HUES64 (cell line): ENCODE measurements around the gene INHA.
A peak's percentile ranks its signal among the peaks of the same experiment; 100 is the strongest.

Experiments
- H3K27ac ChIP-seq: 2 replicates; pipeline ENCODE4 v1.7.0; 2013; ENCODE audit warnings: low read depth, low read length, inconsistent platforms
- H3K27me3 ChIP-seq: 2 replicates; pipeline ENCODE4 v1.6.1; 2013; ENCODE audit warnings: mild to moderate bottlenecking, low read length; ENCODE audit not compliant: insufficient read depth
- H3K36me3 ChIP-seq: 2 replicates; pipeline ENCODE4 v1.6.1; 2013; ENCODE audit warnings: mild to moderate bottlenecking, low read length; ENCODE audit not compliant: insufficient read depth
- H3K4me1 ChIP-seq: 2 replicates; pipeline ENCODE4 v1.6.1; 2013; ENCODE audit warnings: mild to moderate bottlenecking, low read length, moderate library complexity; ENCODE audit not compliant: insufficient read depth
- H3K4me3 ChIP-seq: 2 replicates; pipeline ENCODE4 v1.5.1; 2013; ENCODE audit warnings: mild to moderate bottlenecking, low read length, moderate library complexity
- H3K9ac ChIP-seq: 2 replicates; pipeline ENCODE4 v1.6.1; 2013; ENCODE audit warnings: mild to moderate bottlenecking, low read depth, low read length
- H3K9me3 ChIP-seq: 2 replicates; pipeline ENCODE4 v1.6.1; 2013; ENCODE audit warnings: low read depth, low read length; ENCODE audit not compliant: insufficient read depth
- WGBS: fragments of 150-250, 120-280 bp; methylation state at CpG from one replicate; pipeline ENCODE4 v1.1.7; 2013; ENCODE audit warnings: missing lambda C conversion rate; 5-methylcytosine and 5-hydroxymethylcytosine counted together

Gene INHA

DNA sequence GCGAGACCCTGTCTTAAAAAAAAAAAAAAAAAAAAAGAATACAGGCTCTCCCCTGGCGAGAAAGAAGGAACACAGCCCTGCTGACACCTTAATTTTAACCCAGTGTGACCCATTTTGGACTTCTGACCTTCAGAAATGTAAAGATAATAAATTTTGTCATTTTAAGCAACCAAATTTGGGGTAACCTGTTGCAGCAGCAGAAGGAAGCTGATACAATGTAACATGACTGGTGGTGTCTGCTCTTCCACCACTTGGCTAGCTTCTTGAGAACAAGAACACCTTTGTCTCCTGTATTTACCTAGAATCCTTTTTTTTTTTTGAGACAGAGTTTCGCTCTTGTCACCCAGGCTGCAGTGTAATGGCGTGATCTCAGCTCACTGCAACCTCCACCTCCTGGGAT, 19.0 kb downstream of the INHA start:
- Histone ChIP-seq H3K27me3 (peaks cover 2% of the 10 kb centered on the region; the same call in 1 of the 2 replicates), H3K4me3 (no peak overlapping the region), H3K9ac (no peak overlapping the region), H3K4me1 (peaks cover 8% of the 10 kb centered on the region; the same call in 1 of the 2 replicates), H3K27ac (no peak overlapping the region), H3K9me3 (no peaks in the 10 kb centered on the region), H3K36me3 (no peaks in the 10 kb centered on the region)
- WGBS: 54% methylated on average over 4 of the region's 4 CpGs

GRCh38 chr2:219592736-219593135, 20.6 kb downstream of the INHA start:
- Histone ChIP-seq H3K4me1 (peaks cover 18% of the 10 kb centered on the region), H3K9ac (0 out of 2 replicates have a peak overlapping the region, but pooled peaks have one; percentile 36), H3K4me3 (no peak overlapping the region), H3K27ac (no peak overlapping the region), H3K27me3 (no peaks in the 10 kb centered on the region), H3K9me3 (no peaks in the 10 kb centered on the region), H3K36me3 (no peaks in the 10 kb centered on the region)
- WGBS: 89% methylated on average over 6 of the region's 6 CpGs

GRCh38 chr2:219593154-219593553, 21.0 kb downstream of the INHA start:
- no peaks in the 10 kb centered on the region for H3K27me3 ChIP-seq
- H3K4me1 ChIP-seq: peaks cover 18% of the 10 kb centered on the region
- no peaks in the 10 kb centered on the region for H3K9me3 ChIP-seq
- H3K36me3 ChIP-seq: no peaks in the 10 kb centered on the region
- 89% methylated on average over 2 of the region's 2 CpGs for whole genome bisulfite sequencing
- H3K9ac ChIP-seq: no peak overlapping the region
- H3K4me3 ChIP-seq: no peak overlapping the region
- no peak overlapping the region for H3K27ac ChIP-seq

- H3K27ac ChIP-seq: peak overlapping the region; percentile 53
- no peak overlapping the region for H3K4me3 ChIP-seq
- H3K27me3 ChIP-seq: no peaks in the 10 kb centered on the region
- no peaks in the 10 kb centered on the region for H3K36me3 ChIP-seq
- H3K9me3 ChIP-seq: no peaks in the 10 kb centered on the region
- no peak overlapping the region for H3K9ac ChIP-seq
- 65% methylated on average over 2 of the region's 3 CpGs for WGBS
- peaks cover 18% of the 10 kb centered on the region for H3K4me1 ChIP-seq
These were observed 23.1 kb downstream of the INHA start for GRCh38 chr2:219595256-219595655.

GRCh38 chr2:219596954-219597551, 24.9 kb downstream of the INHA start:
- 9% methylated on average over 19 of the region's 19 CpGs for WGBS
- peak overlapping the region; percentile 96 for H3K9ac ChIP-seq
- peaks cover 18% of the 10 kb centered on the region for H3K4me1 ChIP-seq
- H3K4me3 ChIP-seq: peak overlapping the region; percentile 92
- no peaks in the 10 kb centered on the region for H3K9me3 ChIP-seq
- H3K27me3 ChIP-seq: no peaks in the 10 kb centered on the region
- peaks cover 11% of the 10 kb centered on the region for H3K36me3 ChIP-seq
- peak overlapping the region; percentile 98 for H3K27ac ChIP-seq

GRCh38 chr2:219597552-219598307, 25.6 kb downstream of the INHA start, which contains the start of gene STK11IP:
Gene STK11IP (plus strand): TSS chr2:219597857. CDS start chr2:219598120, 263 bp downstream.
- H3K36me3 ChIP-seq: peaks cover 17% of the 10 kb centered on the region
- no peaks in the 10 kb centered on the region for H3K27me3 ChIP-seq
- H3K4me3 ChIP-seq: peak within 1 kb of the TSS; percentile 92
- no peaks in the 10 kb centered on the region for H3K9me3 ChIP-seq
- peaks cover 18% of the 10 kb centered on the region for H3K4me1 ChIP-seq
- H3K9ac ChIP-seq: peak within 1 kb of the TSS; percentile 96
- under 1% methylated on average over 57 of the region's 57 CpGs for WGBS
- H3K27ac ChIP-seq: peak within 1 kb of the TSS; percentile 98

DNA sequence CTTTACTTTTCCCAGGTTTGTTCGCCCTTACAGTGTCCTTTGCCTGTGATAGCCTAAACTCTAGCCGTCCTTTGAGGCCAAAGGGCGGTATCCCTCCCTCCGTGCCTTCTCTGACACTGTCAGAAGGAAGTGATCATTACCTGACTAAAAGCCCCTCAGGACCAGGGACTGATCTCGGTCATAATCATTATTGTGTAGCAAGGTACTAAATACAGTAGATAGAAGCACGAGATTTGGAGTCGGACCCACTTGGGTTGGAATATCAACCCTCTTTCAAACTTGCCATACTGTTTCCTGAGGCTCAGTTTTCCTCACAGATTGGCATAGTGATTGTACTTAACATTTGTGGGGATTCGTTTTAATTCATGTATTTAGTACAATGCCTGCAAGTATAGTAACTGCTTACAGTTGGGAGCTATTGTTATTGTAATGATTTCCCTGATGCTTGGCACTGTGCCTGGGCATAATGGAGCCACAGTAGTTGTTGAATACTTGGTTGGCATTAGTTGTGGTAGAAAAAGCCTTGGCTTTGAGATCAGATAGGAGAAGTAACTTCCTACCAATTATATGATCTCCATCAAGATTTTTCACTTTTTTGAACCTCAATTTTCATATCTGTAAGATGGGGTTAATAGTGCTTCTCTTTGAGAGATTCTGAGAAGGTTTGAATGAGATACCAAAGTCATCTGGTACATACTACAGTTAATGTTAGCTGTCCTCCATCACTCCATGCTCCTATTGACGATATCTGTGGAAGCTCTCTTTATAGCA, 26.4 kb downstream of the INHA start:
- Histone ChIP-seq H3K9ac (peak overlapping the region; percentile 24; the same call in 1 of the 2 replicates), H3K27ac (peak overlapping the region; percentile 29), H3K9me3 (no peaks in the 10 kb centered on the region), H3K36me3 (peaks cover 19% of the 10 kb centered on the region), H3K4me3 (peak overlapping the region; percentile 92), H3K4me1 (peaks cover 18% of the 10 kb centered on the region), H3K27me3 (no peaks in the 10 kb centered on the region)
- WGBS: 32% methylated on average over 9 of the region's 9 CpGs

DNA sequence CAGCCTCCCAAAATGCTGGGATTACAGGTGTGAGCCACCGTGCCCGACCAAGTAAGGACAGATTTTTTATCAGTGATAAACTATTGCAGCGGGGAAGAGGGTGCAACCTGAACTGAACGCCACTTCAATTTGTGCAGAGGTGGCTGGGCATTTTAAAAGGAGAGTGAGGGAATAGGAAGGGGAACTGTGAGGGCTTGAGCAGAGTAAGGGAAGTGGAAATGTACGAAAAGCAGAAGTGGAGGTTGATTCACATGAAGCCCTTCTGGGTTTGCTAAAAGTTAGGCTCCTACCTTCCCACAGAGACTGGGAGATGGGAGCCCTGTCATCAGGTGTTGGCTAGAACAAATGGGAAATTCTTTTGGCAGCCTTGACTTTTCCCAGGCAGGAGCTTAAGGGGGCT, 31.7 kb downstream of the INHA start:
- H3K9me3 ChIP-seq: no peaks in the 10 kb centered on the region
- no peak overlapping the region for H3K4me3 ChIP-seq
- 94% methylated on average over 5 of the region's 5 CpGs for WGBS
- no peak overlapping the region for H3K9ac ChIP-seq
- no peak overlapping the region for H3K27ac ChIP-seq
- H3K36me3 ChIP-seq: peaks cover 50% of the 10 kb centered on the region
- H3K27me3 ChIP-seq: no peaks in the 10 kb centered on the region
- no peaks in the 10 kb centered on the region for H3K4me1 ChIP-seq

GRCh38 chr2:219605607-219605954, 33.5 kb downstream of the INHA start:
- no peak overlapping the region for H3K9ac ChIP-seq
- no peaks in the 10 kb centered on the region for H3K27me3 ChIP-seq
- H3K27ac ChIP-seq: no peak overlapping the region
- H3K4me3 ChIP-seq: no peak overlapping the region
- H3K9me3 ChIP-seq: no peaks in the 10 kb centered on the region
- WGBS: 95% methylated on average over 6 of the region's 6 CpGs
- H3K4me1 ChIP-seq: no peaks in the 10 kb centered on the region
- peaks cover 50% of the 10 kb centered on the region for H3K36me3 ChIP-seq

GRCh38 chr2:219607931-219608330, 35.8 kb downstream of the INHA start:
- Histone ChIP-seq H3K9ac (no peak overlapping the region), H3K4me1 (no peaks in the 10 kb centered on the region), H3K27ac (no peak overlapping the region), H3K4me3 (no peak overlapping the region), H3K9me3 (no peaks in the 10 kb centered on the region), H3K36me3 (peaks cover 39% of the 10 kb centered on the region), H3K27me3 (no peaks in the 10 kb centered on the region)
- 92% methylated on average over 15 of the region's 15 CpGs for WGBS

- Histone ChIP-seq H3K4me3 (no peak overlapping the region), H3K9ac (no peak overlapping the region), H3K27ac (no peak overlapping the region), H3K36me3 (peaks cover 39% of the 10 kb centered on the region), H3K9me3 (no peaks in the 10 kb centered on the region), H3K27me3 (no peaks in the 10 kb centered on the region), H3K4me1 (no peaks in the 10 kb centered on the region)
- whole genome bisulfite sequencing: 87% methylated on average over 15 of the region's 15 CpGs
These were observed 36.4 kb downstream of the INHA start for GRCh38 chr2:219608399-219608964.
